Retinal pigment epithelial cell (primary cell): ENCODE data around the gene KLHL5.

Experiments
- DNase-seq: peaks from one replicate; pipeline ENCODE4 v3.0.0-alpha.2; 2010; ENCODE audit warnings: low read depth
- H3K4me3 ChIP-seq: 2 replicates; pipeline ENCODE4 v1.5.1; 2011; ENCODE audit warnings: mild to moderate bottlenecking, low read length, control low read depth, moderate library complexity
- CTCF ChIP-seq: conservative IDR thresholded peaks from 2 replicates; pipeline ENCODE4 v1.5.1; 2011; ENCODE audit warnings: low read depth, low read length, control low read depth, inconsistent platforms

KLHL5 gene

DNA sequence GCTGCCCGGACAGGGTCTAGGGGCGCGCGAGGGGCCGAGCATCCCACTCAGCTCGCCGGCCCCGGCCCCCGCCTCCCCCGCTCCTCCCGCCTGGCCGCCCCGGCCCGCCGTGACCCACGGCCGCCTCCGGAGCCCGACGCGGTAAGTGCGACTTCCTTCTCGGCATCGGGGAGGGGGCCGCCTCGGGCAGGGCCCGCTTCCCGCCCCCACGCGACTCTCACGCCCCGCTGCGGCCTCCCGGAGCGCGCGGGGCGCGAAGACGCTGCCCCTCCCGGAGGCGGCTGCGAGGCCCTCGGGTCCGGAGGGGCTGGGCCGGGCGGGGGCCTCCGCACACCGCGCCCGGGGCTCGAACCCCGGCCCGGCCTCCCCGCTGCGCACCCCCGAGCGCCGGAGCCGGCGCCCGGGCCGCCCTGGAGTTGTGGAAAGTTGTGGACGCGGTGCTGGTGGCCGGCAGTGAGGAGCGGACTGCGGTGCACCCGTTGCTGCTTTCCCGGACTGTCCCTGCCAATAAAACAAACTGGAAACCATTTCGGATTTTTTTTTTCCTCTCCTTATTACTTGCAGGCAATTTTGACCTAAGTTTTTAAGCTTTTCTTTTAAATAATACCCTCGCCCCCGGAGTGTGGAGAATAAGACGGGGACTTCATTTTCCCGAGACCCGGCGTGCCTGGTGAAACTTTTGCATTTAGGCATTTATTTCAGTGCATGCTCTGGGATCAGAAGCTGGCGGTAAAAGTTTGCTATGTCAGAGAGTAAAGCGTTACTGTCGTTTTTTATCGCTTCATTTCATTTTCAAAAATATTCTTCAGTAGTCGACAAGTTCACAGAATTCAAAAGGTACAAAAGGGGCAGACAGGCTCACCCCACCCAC lies 16.8 kb upstream of the KLHL5 start:
- peak overlapping the region; percentile 77 for H3K4me3 ChIP-seq
- DNase-seq, result no peak
- TF ChIP-seq CTCF, result no peak

- TF ChIP-seq CTCF, result no peak
- peak overlapping the region; percentile 77 for H3K4me3 ChIP-seq
- DNase-seq, result no peak
Measured at GRCh38 chr4:39045827-39046221, 16.2 kb upstream of the KLHL5 start.

- no peak for DNase-seq
- no peak for TF ChIP-seq CTCF
- H3K4me3 ChIP-seq, result peak overlapping the region; percentile 77
Measured at GRCh38 chr4:39046249-39046648, 15.8 kb upstream of the KLHL5 start.

DNA sequence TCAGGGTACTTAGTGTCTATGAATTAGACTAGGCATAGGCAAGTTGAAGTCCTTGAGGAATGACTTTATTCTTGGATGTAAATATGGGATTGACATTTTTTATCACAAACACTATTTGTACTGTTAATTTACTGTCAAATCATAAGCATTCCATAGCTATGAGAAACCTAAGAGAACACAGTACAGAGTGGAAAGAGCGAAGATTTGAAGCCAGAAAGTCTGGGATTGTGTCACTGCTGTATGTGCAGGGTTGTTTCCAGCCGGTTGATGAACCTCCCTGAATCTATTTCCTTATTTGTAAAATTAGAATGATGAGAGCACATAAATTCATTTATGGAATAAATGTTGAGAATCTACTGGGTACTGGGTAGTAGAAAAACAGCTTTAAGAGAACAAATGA lies 14.4 kb upstream of the KLHL5 start:
- H3K4me3 ChIP-seq, result no peak overlapping the region
- TF ChIP-seq CTCF, result no peak
- no peak for DNase-seq

GRCh38 chr4:39048311-39048710 lies 13.7 kb upstream of the KLHL5 start:
- TF ChIP-seq CTCF, result no peak
- no peak for DNase-seq
- H3K4me3 ChIP-seq, result no peak overlapping the region

DNA sequence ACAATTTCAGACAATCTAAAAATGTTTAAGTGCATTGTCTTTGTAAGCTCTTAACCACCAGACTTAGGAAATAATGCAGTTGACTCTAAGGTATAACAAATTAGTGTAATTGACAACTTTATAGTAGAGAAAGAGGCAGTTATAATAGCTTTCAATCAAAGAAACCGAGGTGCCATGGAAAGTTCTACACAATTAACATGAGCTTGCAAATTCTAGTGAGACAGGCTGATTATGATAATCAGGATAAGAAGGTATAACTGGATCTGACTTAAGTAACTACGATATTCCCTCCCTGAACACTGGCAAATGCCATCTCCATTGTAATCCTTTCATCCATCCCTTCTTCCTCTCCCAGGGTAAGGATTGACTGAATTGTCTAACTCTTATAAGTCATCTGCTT lies 11.4 kb upstream of the KLHL5 start:
- TF ChIP-seq CTCF, result no peak
- no peak overlapping the region for H3K4me3 ChIP-seq
- DNase-seq, result no peak

- DNase-seq, result no peak
- H3K4me3 ChIP-seq, result no peak overlapping the region
- TF ChIP-seq CTCF, result no peak
Measured at GRCh38 chr4:39051492-39051891, 10.5 kb upstream of the KLHL5 start.
